Raji (cell line): ENCODE measurements around the gene CETN2.

Experiments used
- POLR2A ChIP-seq: IDR thresholded peaks from 2 replicates; pipeline ENCODE4 v1.6.1; 2011; ENCODE audit warnings: low read depth, low read length, control low read depth; ENCODE audit not compliant: insufficient read depth

Gene CETN2

DNA sequence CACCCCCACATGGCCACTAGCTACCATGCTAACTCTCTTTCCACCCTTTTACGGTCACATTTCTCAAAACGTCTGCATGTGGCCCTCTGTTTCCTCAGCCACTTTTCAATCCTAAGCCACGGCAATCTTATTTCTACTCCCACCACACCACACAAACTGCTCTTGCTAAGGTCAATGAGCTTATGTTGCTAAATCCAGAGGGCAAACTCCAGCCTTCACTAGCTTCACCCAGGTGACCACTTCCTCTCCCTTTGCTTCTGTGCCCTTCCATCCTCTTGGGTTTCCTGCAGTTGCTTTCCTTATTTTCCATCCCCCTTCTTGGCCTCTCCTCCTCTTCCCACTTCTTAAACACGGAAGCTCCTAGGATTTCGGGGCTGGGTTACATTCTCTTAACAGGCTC lies 16.5 kb downstream of the CETN2 start:
- TF ChIP-seq POLR2A = no peak

DNA sequence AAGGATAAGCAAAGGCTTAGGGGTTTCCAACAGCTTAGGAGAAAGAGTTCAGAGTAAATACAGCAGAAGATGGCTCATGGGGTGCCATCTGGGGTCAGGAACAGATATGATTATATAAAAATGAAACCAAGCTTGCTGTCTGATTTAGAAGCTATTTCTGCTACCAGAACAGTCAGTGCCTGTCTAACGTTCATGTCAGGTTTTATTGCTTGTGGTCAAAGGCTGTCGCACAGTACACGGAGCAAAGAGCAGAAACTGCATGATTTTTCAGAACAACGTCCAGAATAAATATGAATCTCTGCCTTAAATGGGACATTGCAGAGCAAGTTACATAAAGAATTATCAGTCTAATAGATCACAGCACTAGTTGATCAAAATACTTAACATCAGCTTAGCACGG lies 17.4 kb downstream of the CETN2 start:
- TF ChIP-seq POLR2A = no peak

DNA sequence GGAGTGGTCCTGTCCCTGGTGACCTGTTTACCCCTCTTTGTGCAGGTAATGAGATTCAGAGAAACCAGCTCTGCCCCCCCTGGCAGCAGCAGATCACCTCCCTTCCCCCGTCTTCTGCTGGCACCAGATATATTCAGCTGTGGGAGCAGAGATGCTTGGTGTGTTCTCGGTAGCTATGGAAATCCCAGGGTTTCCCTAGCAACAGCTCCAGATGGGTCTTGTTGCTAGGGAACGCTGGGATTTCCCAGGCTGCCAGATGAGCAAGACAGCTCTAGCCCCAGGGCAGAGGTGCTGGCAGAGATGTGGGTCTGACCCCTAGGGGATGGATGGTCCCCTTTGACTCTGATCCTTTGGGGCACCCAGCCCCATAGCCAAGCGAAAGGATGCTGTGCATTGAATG lies 20.2 kb downstream of the CETN2 start:
- no peak for TF ChIP-seq POLR2A

DNA sequence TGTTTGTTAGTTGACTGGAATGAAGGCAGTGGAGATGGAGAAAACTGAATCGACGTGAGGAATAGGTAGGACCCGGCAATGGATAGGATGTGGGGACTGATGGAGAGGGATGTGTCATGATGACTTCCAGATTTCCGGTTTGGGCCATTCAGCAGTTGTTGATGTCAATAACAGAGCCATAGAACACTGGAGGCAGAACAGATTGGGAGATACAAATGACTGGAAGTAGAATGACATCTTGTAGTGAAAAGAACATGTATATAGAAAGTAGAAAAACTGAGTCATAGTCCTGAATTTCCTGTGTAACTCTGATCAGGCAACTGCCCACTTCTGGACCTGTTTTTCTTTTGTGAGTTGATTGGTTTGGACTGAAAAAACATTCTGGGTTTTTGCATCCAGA lies 24.5 kb downstream of the CETN2 start:
- TF ChIP-seq POLR2A = no peak

DNA sequence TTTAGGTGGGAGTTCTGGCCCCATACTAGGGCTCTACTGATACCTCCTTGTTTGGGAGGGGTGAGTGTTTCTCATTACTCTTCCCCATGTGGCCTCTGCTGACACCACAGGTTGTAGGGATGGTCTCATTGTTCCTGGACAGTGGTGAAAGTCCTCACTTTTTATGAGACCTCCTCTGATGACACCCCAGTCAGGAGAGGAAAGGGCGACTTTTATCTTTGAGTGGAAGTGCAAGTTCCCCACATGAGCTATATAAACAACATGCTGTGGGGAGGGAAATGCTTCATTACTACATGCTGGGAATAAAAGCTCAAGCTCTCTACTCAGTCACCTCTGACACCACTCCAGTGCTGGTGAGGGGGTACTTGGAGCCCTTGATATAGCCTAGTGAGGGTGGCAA lies 31.6 kb downstream of the CETN2 start:
- no peak for TF ChIP-seq POLR2A
